GM23338 (cell line): ENCODE results near the gene ZNF324B. TPM values are rescaled to one million over a fixed set of nuclear protein-coding genes. Genes with fewer than 3 reads are reported as not detected.

ENCODE experiments used
- ATAC-seq: fragments of 200-7000 bp; cut with Tn5 transposase; 3 replicates; pipeline ENCODE4 v1.9.1; 2020
- DNase-seq: peaks from one replicate; pipeline ENCODE4 v3.0.0-alpha.2; 2015; ENCODE audit warnings: low spot score
- H2AFZ ChIP-seq: fragments of 200-600 bp; sonication (generic); 2 replicates; pipeline ENCODE4 v1.8.0; 2016; ENCODE audit warnings: antibody characterized with exemption, mild to moderate bottlenecking, moderate library complexity
- H3F3A ChIP-seq: fragments of 200-600 bp; sonication (generic); replicated peaks from 2 replicates; pipeline ENCODE4 v1.8.0; 2017; ENCODE audit warnings: antibody characterized with exemption, mixed run types, low read depth
- H3K27ac ChIP-seq: fragments of 200-600 bp; sonication (generic); 2 replicates; pipeline ENCODE4 v1.6.1; 2016; ENCODE audit warnings: low read depth
- H3K27me3 ChIP-seq: fragments of 200-600 bp; sonication (generic); 2 replicates; pipeline ENCODE4 v1.8.0; 2016; ENCODE audit warnings: mild to moderate bottlenecking, mixed run types, moderate library complexity; ENCODE audit not compliant: insufficient read depth
- H3K36me3 ChIP-seq: fragments of 200-600 bp; sonication (generic); 2 replicates; pipeline ENCODE4 v1.8.0; 2016; ENCODE audit warnings: mild to moderate bottlenecking; ENCODE audit not compliant: insufficient read depth
- H3K4me1 ChIP-seq: fragments of 200-600 bp; sonication (generic); 2 replicates; pipeline ENCODE4 v1.8.0; 2016; ENCODE audit warnings: mild to moderate bottlenecking, moderate library complexity; ENCODE audit not compliant: insufficient read depth
- H3K4me2 ChIP-seq: fragments of 200-600 bp; sonication (generic); 2 replicates; pipeline ENCODE4 v1.7.1; 2017; ENCODE audit warnings: mixed run types
- H3K4me3 ChIP-seq: fragments of 200-600 bp; sonication (generic); 2 replicates; pipeline ENCODE4 v1.6.1; 2016; ENCODE audit warnings: mixed run types
- H3K79me2 ChIP-seq: fragments of 200-600 bp; sonication (generic); replicated peaks from 2 replicates; pipeline ENCODE4 v1.8.0; 2017; ENCODE audit warnings: mild to moderate bottlenecking; ENCODE audit not compliant: insufficient read depth
- H3K9me2 ChIP-seq: fragments of 200-600 bp; sonication (generic); 2 replicates; pipeline ENCODE4 v1.8.0; 2017; ENCODE audit not compliant: insufficient read depth
- H4K20me1 ChIP-seq: fragments of 200-600 bp; sonication (generic); replicated peaks from 2 replicates; pipeline ENCODE4 v1.8.0; 2017; ENCODE audit warnings: mild to moderate bottlenecking; ENCODE audit not compliant: insufficient read depth
- H3K27ac Mint-ChIP-seq: 2 replicates; pipeline ENCODE4 v1.8.0; 2020; ENCODE audit warnings: inconsistent platforms, mild to moderate bottlenecking, moderate library complexity, mixed read lengths
- H3K27me3 Mint-ChIP-seq: 3 replicates; pipeline ENCODE4 v1.8.0; 2022; ENCODE audit warnings: low read depth, mild to moderate bottlenecking, moderate library complexity, mixed read lengths, inconsistent platforms; ENCODE audit not compliant: insufficient read depth, poor library complexity
- H3K36me3 Mint-ChIP-seq: 3 replicates; pipeline ENCODE4 v1.8.0; 2021; ENCODE audit warnings: low read depth, mild to moderate bottlenecking, inconsistent platforms, moderate library complexity, mixed read lengths
- H3K4me1 Mint-ChIP-seq: 3 replicates; pipeline ENCODE4 v1.8.0; 2020; ENCODE audit warnings: mild to moderate bottlenecking, inconsistent platforms, mixed read lengths
- H3K4me3 Mint-ChIP-seq: 3 replicates; pipeline ENCODE4 v1.8.0; 2021; ENCODE audit warnings: moderate library complexity, mild to moderate bottlenecking, inconsistent platforms, mixed read lengths
- H3K9me3 Mint-ChIP-seq: 3 replicates; pipeline ENCODE4 v1.8.0; 2020; ENCODE audit warnings: moderate library complexity, mild to moderate bottlenecking, inconsistent platforms, mixed read lengths
- CREB1 ChIP-seq: fragments of 250-450 bp; sonication (Bioruptor Pico); IDR thresholded peaks from 2 replicates; pipeline ENCODE4 v1.5.0; 2020; ENCODE audit warnings: low read depth, mild to moderate bottlenecking, moderate library complexity
- STAT1 ChIP-seq: IDR thresholded peaks from one replicate; pipeline ENCODE4 v1.6.1; 2016; ENCODE audit warnings: antibody characterized with exemption; ENCODE audit not compliant: unreplicated experiment
- ZNF114 ChIP-seq: fragments of 250-450 bp; sonication (Bioruptor Pico); IDR thresholded peaks from 2 replicates; pipeline ENCODE4 v1.5.0; 2020; ENCODE audit warnings: mild to moderate bottlenecking, moderate library complexity
- ZNF331 ChIP-seq: fragments of 250-450 bp; sonication (Bioruptor Pico); IDR thresholded peaks from 2 replicates; pipeline ENCODE4 v1.5.0; 2020; ENCODE audit warnings: low read depth, mild to moderate bottlenecking, moderate library complexity
- polyA plus RNA-seq: library from polyadenylated mRNA; unstranded; fragments of >200 nt; fragmentation: Nextera tagmentation; extraction: Ambion mirVana; gene quantifications from 2 replicates; pipeline ENCODE4 v1.2.1, GENCODE V29; 2016
- small RNA-seq: library from RNA; depleted of rRNA; stranded (forward); fragments of <200 nt; gene quantifications from one replicate; pipeline ENCODE3, GENCODE V24; 2014; ENCODE audit warnings: low replicate concordance
- total RNA-seq: library from RNA; depleted of rRNA; stranded (reverse); fragments of >200 nt; shearing (Covaris generic); gene quantifications from 2 replicates; pipeline ENCODE4 v1.2.3, GENCODE V29; 2014; rRNA removed

The ZNF324B gene
- total and polyA plus RNA-seq, 2 experiments from 2014 or later: 0.50 to 4.7 TPM

DNA sequence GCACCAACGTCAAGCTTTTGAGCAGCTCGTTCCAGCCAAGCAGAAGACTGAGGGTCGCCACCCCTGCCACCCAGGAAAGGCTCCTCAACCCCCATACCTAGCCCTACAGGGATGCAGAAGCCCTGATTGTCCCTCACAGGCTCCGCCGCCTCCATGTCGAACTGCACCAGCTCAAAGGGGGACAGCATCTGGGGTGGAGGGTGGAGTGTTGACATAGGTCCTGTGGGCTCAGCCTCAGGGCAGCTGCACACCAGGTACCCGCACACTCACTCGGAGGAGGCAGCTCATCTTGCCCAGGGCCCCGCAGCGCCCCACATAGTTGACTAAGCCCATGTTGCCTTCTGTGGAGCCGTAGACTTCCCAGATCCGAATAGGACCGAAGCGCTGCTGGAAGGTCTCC lies 48.8 kb downstream of the ZNF324B start:
- Mint-ChIP-seq H3K9me3 (no peaks in the 10 kb centered on the region; the same call in 2 of the 3 replicates), H3K27me3 (peaks cover 9% of the 10 kb centered on the region), H3K4me3 (peak overlapping the region; percentile 81), H3K36me3 (no peaks in the 10 kb centered on the region), H3K27ac (peak overlapping the region; percentile 41; the same call in 1 of the 2 replicates), H3K4me1 (peaks cover 17% of the 10 kb centered on the region)
- no peak for ATAC-seq
- Histone ChIP-seq H3K79me2 (0 out of 2 replicates have a peak, but pooled peaks cover 4% of the 10 kb centered on the region), H3K4me2 (peak overlapping the region; percentile 89), H3K4me1 (no peaks in the 10 kb centered on the region), H3F3A (peaks cover 12% of the 10 kb centered on the region), H3K9me2 (no peaks in the 10 kb centered on the region), H3K36me3 (no peaks in the 10 kb centered on the region), H3K27me3 (no peaks in the 10 kb centered on the region), H3K4me3 (peak overlapping the region; percentile 82), H3K27ac (no peak overlapping the region), H4K20me1 (no peaks in the 10 kb centered on the region), H2AFZ (no peak overlapping the region)
- TF ChIP-seq CREB1 (CRISPR knock-in tag) (no peak), ZNF331 (CRISPR knock-in tag) (no peak), ZNF114 (no peak), STAT1 (no peak)
- DNase-seq: no peak

Small RNA genes within 50 kb of the gene (small RNA-seq; reads per million reads assigned to genes)
- gene RN7SL693P: not detected
- gene RNU6-1337P: not detected

Other genes starting within 250 kb of the ZNF324B start
- gene ZNF544, start 222.7 kb upstream of the ZNF324B start, total RNA-seq: 93.9 and 105 TPM in 2 replicates
- gene ZNF544, start 222.7 kb upstream of the ZNF324B start, polyA plus RNA-seq: 27.7 and 29.4 TPM in 2 replicates
- 27.4 and 30.3 TPM in 2 replicates for gene ZNF8, start 172.7 kb upstream of the ZNF324B start, total RNA-seq
- 4.3 and 4.7 TPM in 2 replicates for gene ZNF8, start 172.7 kb upstream of the ZNF324B start, polyA plus RNA-seq
- gene ERVK3-1, start 146.2 kb upstream of the ZNF324B start, total RNA-seq: 26.1 and 34.4 TPM in 2 replicates
- 64.2 and 66.2 TPM in 2 replicates for gene ERVK3-1, start 146.2 kb upstream of the ZNF324B start, polyA plus RNA-seq
- gene ZSCAN22, start 124.6 kb upstream of the ZNF324B start, total RNA-seq: 2.7 and 2.9 TPM in 2 replicates
- 0.86 and 0.99 TPM in 2 replicates for gene ZSCAN22, start 124.6 kb upstream of the ZNF324B start, polyA plus RNA-seq
- 6.5 and 17.7 TPM in 2 replicates for gene A1BG, start 98.1 kb upstream of the ZNF324B start, total RNA-seq
- 43.5 and 50.5 TPM in 2 replicates for gene A1BG, start 98.1 kb upstream of the ZNF324B start, polyA plus RNA-seq
- gene ZNF497, start 88.9 kb upstream of the ZNF324B start, total RNA-seq: 1.0 and 2.0 TPM in 2 replicates
- 0.44 and 0.61 TPM in 2 replicates for gene ZNF497, start 88.9 kb upstream of the ZNF324B start, polyA plus RNA-seq
- 11.0 and 11.3 TPM in 2 replicates for gene ZNF837, start 70.6 kb upstream of the ZNF324B start, total RNA-seq
- 2.2 and 3.1 TPM in 2 replicates for gene ZNF837, start 70.6 kb upstream of the ZNF324B start, polyA plus RNA-seq
- 2,020 and 2,111 TPM in 2 replicates for gene RPS5, start 64.4 kb upstream of the ZNF324B start, total RNA-seq
- gene RPS5, start 64.4 kb upstream of the ZNF324B start, polyA plus RNA-seq: 734 and 753 TPM in 2 replicates
- gene RNF225, start 56.0 kb upstream of the ZNF324B start, total RNA-seq: 0.87 TPM in 1 of 2 replicates, not detected in the other
- not detected in 2 replicates for gene RNF225, start 56.0 kb upstream of the ZNF324B start, polyA plus RNA-seq
- gene ZNF584, start 43.0 kb upstream of the ZNF324B start, total RNA-seq: 8.1 and 9.1 TPM in 2 replicates
- gene ZNF584, start 43.0 kb upstream of the ZNF324B start, polyA plus RNA-seq: 1.1 and 2.3 TPM in 2 replicates
- gene ZNF132, start 11.5 kb upstream of the ZNF324B start, total RNA-seq: 3.0 and 5.2 TPM in 2 replicates
- 1.1 and 2.2 TPM in 2 replicates for gene ZNF132, start 11.5 kb upstream of the ZNF324B start, polyA plus RNA-seq
- gene ZNF324, start 15.5 kb downstream of the ZNF324B start, total RNA-seq: 11.4 and 15.0 TPM in 2 replicates
- 3.5 and 3.9 TPM in 2 replicates for gene ZNF324, start 15.5 kb downstream of the ZNF324B start, polyA plus RNA-seq
- gene ZNF446, start 24.7 kb downstream of the ZNF324B start, total RNA-seq: 5.6 and 5.9 TPM in 2 replicates
- 2.1 and 2.4 TPM in 2 replicates for gene ZNF446, start 24.7 kb downstream of the ZNF324B start, polyA plus RNA-seq
- gene SLC27A5, start 60.4 kb downstream of the ZNF324B start, total RNA-seq: 13.4 and 16.2 TPM in 2 replicates
- gene SLC27A5, start 60.4 kb downstream of the ZNF324B start, polyA plus RNA-seq: 35.5 and 37.7 TPM in 2 replicates
- 9.0 and 10.4 TPM in 2 replicates for gene ZBTB45, start 68.2 kb downstream of the ZNF324B start, total RNA-seq
- 8.5 and 9.5 TPM in 2 replicates for gene ZBTB45, start 68.2 kb downstream of the ZNF324B start, polyA plus RNA-seq
- gene TRIM28, start 92.4 kb downstream of the ZNF324B start, total RNA-seq: 1,208 and 1,430 TPM in 2 replicates
- gene TRIM28, start 92.4 kb downstream of the ZNF324B start, polyA plus RNA-seq: 920 and 1,022 TPM in 2 replicates
- gene CHMP2A, start 103.5 kb downstream of the ZNF324B start, total RNA-seq: 78.6 and 92.2 TPM in 2 replicates
- gene CHMP2A, start 103.5 kb downstream of the ZNF324B start, polyA plus RNA-seq: 143 and 145 TPM in 2 replicates
- 43.7 and 64.5 TPM in 2 replicates for gene UBE2M, start 107.0 kb downstream of the ZNF324B start, total RNA-seq
- gene UBE2M, start 107.0 kb downstream of the ZNF324B start, polyA plus RNA-seq: 27.6 and 39.8 TPM in 2 replicates
- gene MZF1, start 121.7 kb downstream of the ZNF324B start, total RNA-seq: 17.8 and 21.8 TPM in 2 replicates
- gene MZF1, start 121.7 kb downstream of the ZNF324B start, polyA plus RNA-seq: 10.2 and 10.8 TPM in 2 replicates